Activated CD4-positive, alpha-beta T cell treated with anti-CD3 and anti-CD28 coated beads, Interleukin-2, amount 50 U/mL, for 24 hours (primary cell): Measurements from ENCODE around the gene KIR3DL3.
"Not testable (repeated sequence)": the region's sequence is repeated elsewhere in the genome, so short reads cannot be mapped to it uniquely, and the experiment has no call there.

Experiments
- DNase-seq, 2 donors: peaks; one replicate each; pipeline ENCODE4 v3.0.0-alpha.2; 2020; ENCODE audit warnings: low read depth in 1 of 2, low spot score in 1 of 2

Gene KIR3DL3

DNA sequence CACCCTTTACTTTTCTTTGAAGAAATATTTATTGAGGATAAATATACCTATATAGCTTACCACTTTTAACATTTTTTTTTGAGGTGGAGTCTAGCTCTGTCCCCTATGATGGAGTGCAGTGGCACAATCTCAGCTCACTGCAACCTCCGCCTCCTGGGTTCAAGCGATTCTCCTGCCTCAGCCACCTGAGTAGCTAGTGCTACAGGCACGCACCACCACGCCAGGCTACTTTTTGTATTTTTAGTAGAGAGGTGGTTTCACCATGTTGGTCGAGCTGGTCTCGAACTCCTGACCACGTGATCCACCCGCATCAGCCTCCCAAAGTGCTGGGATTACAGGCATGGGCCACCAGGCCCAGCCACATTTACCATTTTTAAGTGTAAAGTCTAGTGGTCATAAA is 51.6 kb downstream of the KIR3DL3 start:
- not testable (repeated sequence) for DNase-seq

DNA sequence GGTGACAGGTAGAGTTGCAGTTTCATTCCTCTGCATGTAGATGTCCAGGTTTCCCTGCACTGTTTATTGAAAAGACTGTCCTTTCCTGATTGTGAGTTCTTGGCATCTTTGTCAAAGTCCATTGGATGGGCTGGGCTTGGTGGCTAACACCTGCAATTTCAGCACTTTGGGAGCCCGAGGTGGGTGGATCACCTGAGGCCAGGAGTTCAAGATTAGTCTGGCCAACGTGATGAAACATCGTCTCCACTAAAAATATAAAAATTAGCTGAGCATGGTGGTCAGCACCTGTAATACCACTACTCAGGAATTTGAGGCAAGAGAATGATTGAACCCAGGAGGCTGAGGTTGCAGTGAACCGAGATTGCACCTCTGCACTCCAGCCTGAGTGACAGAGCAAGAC is 53.6 kb downstream of the KIR3DL3 start:
- not testable (repeated sequence) for DNase-seq

- DNase-seq = not testable (repeated sequence)
These were observed 54.7 kb downstream of the KIR3DL3 start for GRCh38 chr19:54778896-54779295.

DNA sequence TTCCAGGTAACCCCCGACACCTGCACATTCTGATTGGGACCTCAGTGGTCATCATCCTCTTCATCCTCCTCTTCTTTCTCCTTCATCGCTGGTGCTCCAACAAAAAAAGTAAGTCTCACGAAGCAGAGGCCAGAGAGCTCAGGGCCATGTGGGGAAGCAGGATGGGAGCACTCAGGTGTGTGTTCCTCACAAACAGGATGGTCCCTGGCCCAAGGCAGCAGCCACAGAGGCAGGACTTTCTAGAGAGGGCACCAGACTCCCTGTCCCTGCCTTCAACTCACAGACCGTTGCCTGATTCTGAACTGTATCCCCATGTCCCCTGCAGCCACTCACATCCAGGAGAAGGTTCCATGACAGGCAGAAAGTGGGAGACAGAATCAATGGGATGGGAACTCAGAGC is 58.7 kb downstream of the KIR3DL3 start:
- not testable (repeated sequence) for DNase-seq
